HCT116 (cell line): Measurements from ENCODE around the gene BTBD16. TPM values are rescaled to one million over a fixed set of nuclear protein-coding genes. Genes with fewer than 3 reads are reported as not detected.

Experiments used
- ATAC-seq: fragments of 200-7000 bp; cut with Tn5 transposase; 2 replicates; pipeline ENCODE4 v1.9.1; 2020; ENCODE audit warnings: mild to moderate bottlenecking, moderate library complexity
- BruUV-seq: library from RNA; stranded (reverse); fragments of 400-500 nt; replicated peaks from 2 replicates; lab custom pipeline; 2021; lab: Mats Ljungman, UMichigan
- CTCF ChIA-PET: fragments of 300-600 bp; sonication (Branson Sonifier 250); formaldehyde crosslinking; loops from one replicate; lab custom pipeline; 2021; ENCODE audit warnings: antibody characterized with exemption; lab: Charles Lee
- POLR2A ChIA-PET: fragments of 300-600, 350-600 bp; sonication (Branson Sonifier 250); formaldehyde crosslinking; loops from one replicate; lab custom pipeline; 2021; ENCODE audit warnings: antibody characterized with exemption; lab: Charles Lee
- RAD21 ChIA-PET, 2 experiments: fragments of 300-600 bp; sonication (Branson Sonifier 250); formaldehyde crosslinking; loops; one replicate each; lab custom pipeline; 2023; ENCODE audit warnings: low total read pairs in 2 of 2; ENCODE audit not compliant: uncharacterized antibody in 2 of 2, unreplicated experiment in 2 of 2, low non-redundant PET in 1 of 2; lab: Charles Lee
- DNase-seq: peaks from one replicate; pipeline ENCODE4 v3.0.0-alpha.2; 2010; ENCODE audit warnings: low read depth, low spot score
- H2AFZ ChIP-seq: fragments of 200-600 bp; shearing (Covaris generic), sonication (generic); 2 replicates; pipeline ENCODE4 v1.6.1; 2017; ENCODE audit warnings: low read depth, mixed run types, mixed read lengths, antibody characterized with exemption, low read length; ENCODE audit not compliant: poor library complexity, severe bottlenecking
- H3K27ac ChIP-seq: 2 replicates; pipeline ENCODE4 v1.5.1; 2012; ENCODE audit warnings: low read depth, low read length
- H3K27me3 ChIP-seq: fragments of 200-600 bp; sonication (generic); 2 replicates; pipeline ENCODE4 v1.6.1; 2016; ENCODE audit warnings: mixed run types, low read length, mixed read lengths; ENCODE audit not compliant: insufficient read depth
- H3K36me3 ChIP-seq, 2 experiments: fragments of 200-500 bp in 1 of 2; fragments of 200-600 bp in 1 of 2; sonication (Bioruptor generic) in 1 of 2; sonication (generic) in 1 of 2; 2 replicates each; pipeline versions ENCODE4 v1.5.1 to v1.6.1; 2014 to 2016; ENCODE audit warnings: low read length in 2 of 2, inconsistent platforms in 1 of 2, mixed read lengths in 1 of 2, mixed run types in 1 of 2; ENCODE audit not compliant: insufficient read depth in 2 of 2, control insufficient read depth in 1 of 2
- H3K4me1 ChIP-seq, 2 experiments: fragments of 200-600 bp in 1 of 2; sonication (generic) in 1 of 2; 2 replicates each; pipeline versions ENCODE4 v1.5.1 to v1.6.1; 2012 to 2017; ENCODE audit warnings: low read length in 2 of 2, inconsistent platforms in 1 of 2, mild to moderate bottlenecking in 1 of 2, mixed read lengths in 1 of 2, mixed run types in 1 of 2, moderate library complexity in 1 of 2; ENCODE audit not compliant: insufficient read depth in 2 of 2, control insufficient read depth in 1 of 2
- H3K4me2 ChIP-seq: fragments of 200-600 bp; sonication (generic); 2 replicates; pipeline ENCODE4 v1.6.1; 2017; ENCODE audit warnings: mixed run types, low read length, mixed read lengths
- H3K4me3 ChIP-seq, 2 experiments: fragments of 200-600 bp in 1 of 2; sonication (generic) in 1 of 2; replicated peaks in 1 of 2; 2 replicates each; pipeline ENCODE4 v1.5.1; 2011 to 2016; ENCODE audit warnings: low read length in 2 of 2, control low read depth in 1 of 2, low read depth in 1 of 2, mild to moderate bottlenecking in 1 of 2, mixed read lengths in 1 of 2, mixed run types in 1 of 2
- H3K79me2 ChIP-seq: fragments of 200-600 bp; sonication (generic); 2 replicates; pipeline ENCODE4 v1.6.1; 2017; ENCODE audit warnings: mild to moderate bottlenecking, mixed run types, low read length, moderate library complexity, mixed read lengths; ENCODE audit not compliant: insufficient read depth
- H3K9ac ChIP-seq: fragments of 200-600 bp; sonication (generic); 2 replicates; pipeline ENCODE4 v1.6.1; 2016; ENCODE audit warnings: low read length, mixed read lengths
- H3K9me2 ChIP-seq: fragments of 200-600 bp; sonication (generic), shearing (Covaris generic); 2 replicates; pipeline ENCODE4 v1.6.1; 2017; ENCODE audit warnings: mixed run types, mild to moderate bottlenecking, moderate library complexity; ENCODE audit not compliant: insufficient read depth
- H3K9me3 ChIP-seq, 2 experiments: fragments of 200-500 bp in 1 of 2; fragments of 200-600 bp in 1 of 2; sonication (Bioruptor generic) in 1 of 2; sonication (generic) in 1 of 2; 2 replicates each; pipeline ENCODE4 v1.6.1; 2014 to 2017; ENCODE audit warnings: low read length in 2 of 2, mixed read lengths in 2 of 2, inconsistent platforms in 1 of 2, low read depth in 1 of 2, mild to moderate bottlenecking in 1 of 2, mixed run types in 1 of 2, moderate library complexity in 1 of 2; ENCODE audit not compliant: control insufficient read depth in 1 of 2, insufficient read depth in 1 of 2
- H4K20me1 ChIP-seq: fragments of 200-600 bp; sonication (generic), shearing (Covaris generic); 2 replicates; pipeline ENCODE4 v1.6.1; 2017; ENCODE audit warnings: mixed run types, mild to moderate bottlenecking, moderate library complexity; ENCODE audit not compliant: insufficient read depth
- CBX3 ChIP-seq: IDR thresholded peaks from 2 replicates; pipeline ENCODE4 v1.6.1; 2012; ENCODE audit warnings: low read depth
- CEBPB ChIP-seq: IDR thresholded peaks from 2 replicates; pipeline ENCODE4 v1.6.1; 2012; ENCODE audit warnings: low read depth
- CTCF ChIP-seq, 3 experiments: fragments of 200-600 bp in 1 of 3; sonication (generic) in 1 of 3; IDR thresholded peaks in 2 of 3; conservative IDR thresholded peaks in 1 of 3; 2 replicates each; pipeline ENCODE4 v1.5.1; 2012 to 2017; ENCODE audit warnings: low read depth in 2 of 3, low read length in 2 of 3, antibody characterized with exemption in 1 of 3, borderline replicate concordance in 1 of 3, control low read depth in 1 of 3, mild to moderate bottlenecking in 1 of 3, mixed read lengths in 1 of 3, mixed run types in 1 of 3, moderate library complexity in 1 of 3; ENCODE audit not compliant: insufficient read depth in 1 of 3
- EZH2 ChIP-seq: fragments of 200-600 bp; sonication (generic); IDR thresholded peaks from 2 replicates; pipeline ENCODE4 v1.6.1; 2017; ENCODE audit warnings: antibody characterized with exemption, mixed run types
- FOSL1 ChIP-seq: IDR thresholded peaks from 2 replicates; pipeline ENCODE4 v1.6.1; 2012; ENCODE audit warnings: low read depth
- POLR2A ChIP-seq: IDR thresholded peaks from 2 replicates; pipeline ENCODE4 v1.7.0; 2011; ENCODE audit warnings: borderline replicate concordance; ENCODE audit not compliant: insufficient read depth, insufficient read length; ENCODE audit errors: extremely low read depth
- RAD21 ChIP-seq: IDR thresholded peaks from 2 replicates; pipeline ENCODE4 v1.6.1; 2012; ENCODE audit warnings: low read depth, mild to moderate bottlenecking
- REST ChIP-seq: IDR thresholded peaks from 2 replicates; pipeline ENCODE4 v1.6.1; 2012; ENCODE audit warnings: low read depth
- SP1 ChIP-seq: IDR thresholded peaks from 2 replicates; pipeline ENCODE4 v1.6.1; 2012; ENCODE audit warnings: low read depth
- SRF ChIP-seq: IDR thresholded peaks from 2 replicates; pipeline ENCODE4 v1.6.1; 2012; ENCODE audit warnings: low read depth
- TCF7L2 ChIP-seq: IDR thresholded peaks from 2 replicates; pipeline ENCODE4 v1.7.0; 2011; ENCODE audit warnings: borderline replicate concordance, inconsistent platforms; ENCODE audit not compliant: insufficient read depth, insufficient read length; ENCODE audit errors: extremely low read depth
- YY1 ChIP-seq: IDR thresholded peaks from 2 replicates; pipeline ENCODE4 v1.6.1; 2011; ENCODE audit warnings: low read length, low read depth, moderate library complexity, mild to moderate bottlenecking; ENCODE audit not compliant: insufficient replicate concordance; ENCODE audit errors: extremely low read depth
- ZBTB33 ChIP-seq: IDR thresholded peaks from 2 replicates; pipeline ENCODE4 v1.6.1; 2011; ENCODE audit warnings: mild to moderate bottlenecking, low read length, moderate library complexity; ENCODE audit not compliant: insufficient replicate concordance; ENCODE audit errors: extremely low read depth
- ZFX ChIP-seq: fragments of 450-650 bp; IDR thresholded peaks from 2 replicates; pipeline ENCODE4 v1.6.1; 2017
- ZNF274 ChIP-seq: fragments of 200-500 bp; sonication (Bioruptor generic); IDR thresholded peaks from 2 replicates; pipeline ENCODE4 v1.6.1; 2014; ENCODE audit warnings: mild to moderate bottlenecking, low read depth, low read length, inconsistent platforms
- intact Hi-C: fragments of 100-400 bp; cut with micrococcal nuclease; formaldehyde crosslinking; loops from 2 replicates; pipeline ENCODE4 v1.10.0; 2022
- total RNA-seq: library from RNA; stranded (reverse); gene quantifications from one replicate; pipeline ENCODE4 v1.2.1, GENCODE V29; 2021; ENCODE audit not compliant: unreplicated experiment

The BTBD16 gene
- total RNA-seq, 1 experiment from 2014 or later, result 0.27 TPM

- H3K36me3 ChIP-seq, result no peaks in the 10 kb centered on the region
- no peak for TF ChIP-seq ZBTB33
- TF ChIP-seq SRF, result no peak
- TF ChIP-seq TCF7L2, result no peak
- no peak for TF ChIP-seq ZFX
- no peak for TF ChIP-seq SP1
- TF ChIP-seq REST, result no peak
- no peak for TF ChIP-seq CBX3
- no peak for TF ChIP-seq ZNF274
- no peak for TF ChIP-seq RAD21
- TF ChIP-seq POLR2A, result no peak
- no peak for TF ChIP-seq CTCF (IDR thresholded peaks at IDR 0.05 in 2 of 3, conservative IDR thresholded peaks at IDR 0.05 in 1 of 3; ENCODE audit: borderline replicate concordance in 1 of 3, insufficient read depth in 1 of 3, low read depth in 2 of 3, low read length in 2 of 3)
- TF ChIP-seq CEBPB, result no peak
- TF ChIP-seq EZH2, result no peak
- TF ChIP-seq FOSL1, result no peak
- no peak for TF ChIP-seq YY1
- H3K27ac ChIP-seq, result no peak overlapping the region
- no peak overlapping the region for H3K4me3 ChIP-seq
- POLR2A ChIA-PET, result no interaction called here
- intact Hi-C loops, result loop anchor here (2.0 kb wide), 2 partner anchors 45 to 221 kb away; no protein-coding TSS in a partner anchor
- H3K4me2 ChIP-seq, result no peak overlapping the region
- BruUV-seq, result no TSS peak
- H3K9me3 ChIP-seq, result no peaks in the 10 kb centered on the region; a peak in 1 of 4 replicates
- H3K27me3 ChIP-seq, result no peaks in the 10 kb centered on the region
- H4K20me1 ChIP-seq, result no peaks in the 10 kb centered on the region
- RAD21 ChIA-PET, result interaction anchor here in 1 of 2 experiments (1.3 kb wide), 1 partner anchor 45 kb away, joined by 6 read pairs; no protein-coding TSS in a partner anchor
- H3K9ac ChIP-seq, result no peak overlapping the region
- no peaks in the 10 kb centered on the region for H3K9me2 ChIP-seq
- DNase-seq, result no peak
- CTCF ChIA-PET, result interaction anchor here (0.8 to 3.4 kb wide), 6 partner anchors 11 to 222 kb away, joined by 3 to 21 read pairs (median 3); no protein-coding TSS in a partner anchor
- no peak for ATAC-seq
- peaks cover 7 to 17% of the 10 kb centered on the region in 2 experiments for H3K4me1 ChIP-seq
- H3K79me2 ChIP-seq, result no peaks in the 10 kb centered on the region
- H2AFZ ChIP-seq, result no peak overlapping the region
Observed at GRCh38 chr10:122343936-122344335, 72.8 kb downstream of the BTBD16 start.
